ENCODE data around the gene GUCA1C. TPM values are rescaled to one million over a fixed set of nuclear protein-coding genes. Genes with fewer than 3 reads are reported as not detected.

GUCA1C gene
- total RNA-seq, 1 experiment from 2014 or later = not detected

- H3K4me1 Mint-ChIP-seq = no peaks in the 10 kb centered on the region
- no peak overlapping the region for H3K27ac Mint-ChIP-seq
- H3K27me3 Mint-ChIP-seq (ENCODE audit: low read depth) = no peaks in the 10 kb centered on the region
- POLR2A ChIA-PET = interaction anchor here (0.6 kb wide), 1 partner anchor 83 kb away, joined by 3 read pairs; no protein-coding TSS in a partner anchor
- TF ChIP-seq NFATC4 (CRISPR knock-in tag; IDR thresholded peaks at IDR 0.05) (no peak), FOXK1 (CRISPR knock-in tag; IDR thresholded peaks at IDR 0.05) (no peak), E2F5 (CRISPR knock-in tag; IDR thresholded peaks at IDR 0.05) (no peak), ZNF232 (CRISPR knock-in tag; IDR thresholded peaks at IDR 0.05) (no peak), TCF7 (CRISPR knock-in tag; IDR thresholded peaks at IDR 0.05; ENCODE audit: low read depth) (no peak), ZNF317 (CRISPR knock-in tag; IDR thresholded peaks at IDR 0.05; ENCODE audit: borderline replicate concordance, low read depth) (no peak), HMGA2 (CRISPR knock-in tag; IDR thresholded peaks at IDR 0.05) (no peak), ELF4 (CRISPR knock-in tag; IDR thresholded peaks at IDR 0.05; ENCODE audit: low read depth) (no peak), CDX4 (CRISPR knock-in tag; IDR thresholded peaks at IDR 0.05; ENCODE audit: borderline replicate concordance) (no peak), NR2C2 (CRISPR knock-in tag; IDR thresholded peaks at IDR 0.05) (no peak), PRRX2 (CRISPR knock-in tag; IDR thresholded peaks at IDR 0.05) (no peak), ZNF281 (CRISPR knock-in tag; IDR thresholded peaks at IDR 0.05) (no peak), FOXP4 (CRISPR knock-in tag; IDR thresholded peaks at IDR 0.05) (no peak), ARID4B (CRISPR knock-in tag; IDR thresholded peaks at IDR 0.05; ENCODE audit: borderline replicate concordance) (no peak), MYBL2 (CRISPR knock-in tag; IDR thresholded peaks at IDR 0.05) (no peak), CBFB (CRISPR knock-in tag; IDR thresholded peaks at IDR 0.05; ENCODE audit: low read depth) (no peak), AFF4 (CRISPR knock-in tag; IDR thresholded peaks at IDR 0.05; ENCODE audit: borderline replicate concordance) (no peak)
- DNase-seq (ENCODE audit: low spot score) (peak; percentile 18), ATAC-seq (peak; percentile 92)
- H3K36me3 Mint-ChIP-seq = no peaks in the 10 kb centered on the region
- no peaks in the 10 kb centered on the region for H3K9me3 Mint-ChIP-seq
- no peak overlapping the region for H3K4me3 Mint-ChIP-seq
- CTCF ChIA-PET = interaction anchor here (0.6 to 1.0 kb wide), 8 partner anchors 35 to 218 kb away, joined by 3 to 6 read pairs (median 4); partner anchors contain the start of gene RETNLB
Observed at GRCh38 chr3:108879915-108880314, 73.8 kb downstream of the GUCA1C start.

All from WTC11 (cell line).